Lower leg skin (tissue), 4 donors: ENCODE measurements around the gene STK33. TPM values are rescaled to one million over a fixed set of nuclear protein-coding genes. Genes with fewer than 3 reads are reported as not detected.

Experiments
- DNase-seq, 2 donors: peaks; one replicate each; pipeline ENCODE4 v3.0.0-alpha.2; 2019; ENCODE audit warnings: low spot score in 2 of 2
- H3K4me3 ChIP-seq: fragments of 200-600 bp; sonication (generic); 2 replicates; pipeline ENCODE4 v1.5.1; 2017; ENCODE audit warnings: mild to moderate bottlenecking, low read depth; ENCODE audit not compliant: poor library complexity, severe bottlenecking
- POLR2A ChIP-seq, 2 donors: fragments of 450-650 bp; IDR thresholded peaks; one replicate each; pipeline ENCODE4 v1.6.1; 2016 to 2017; ENCODE audit warnings: antibody characterized with exemption in 2 of 2, mild to moderate bottlenecking in 1 of 2, moderate library complexity in 1 of 2
- WGBS, 2 donors: methylation state at CpG; one replicate each; pipeline ENCODE4 v1.1.5; 2018; 5-methylcytosine and 5-hydroxymethylcytosine counted together
- intact Hi-C: fragments of 100-400 bp; cut with DNase I; formaldehyde crosslinking; loops from one replicate; pipeline ENCODE4 v1.15.0; 2023; ENCODE audit warnings: low total_unique reads
- total RNA-seq, 4 donors: library from RNA; depleted of rRNA; stranded (reverse); fragments of >200 nt; gene quantifications; one replicate each; pipeline ENCODE4 v1.1.0, GENCODE V29; 2016
- TF ChIP-seq, protein P1 (sequence below), 3 donors: fragments of 450-650 bp; IDR thresholded peaks; one replicate each; pipeline ENCODE4 v1.5.1; 2016; ENCODE audit warnings: antibody characterized with exemption in 3 of 3, mild to moderate bottlenecking in 3 of 3, moderate library complexity in 2 of 3

Gene STK33
- total RNA-seq, 4 donors from 2014 or later = 0.23 to 6.5 (median 0.29) TPM; not detected in 1

DNA sequence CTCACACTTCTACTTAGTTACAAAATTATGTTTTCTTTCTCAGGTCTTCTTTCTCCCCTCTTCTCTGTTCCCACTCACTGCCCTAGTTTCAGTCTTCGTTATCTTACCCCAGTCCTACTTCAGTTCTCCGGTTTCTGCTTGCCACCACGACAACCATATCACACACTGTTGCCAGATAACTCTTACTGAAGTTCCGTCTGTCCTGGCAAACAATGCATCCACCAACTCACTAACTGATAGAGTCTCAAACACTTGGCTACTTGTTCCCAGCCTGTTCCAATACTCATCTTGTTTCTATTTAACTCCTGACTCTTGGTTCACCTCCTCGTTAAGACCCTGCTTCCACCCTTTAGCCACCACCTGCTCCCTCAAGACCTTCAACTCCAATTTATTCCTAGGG, 164.5 kb downstream of the STK33 start:
- DNase-seq = no peak
- TF ChIP-seq, protein P1, sequence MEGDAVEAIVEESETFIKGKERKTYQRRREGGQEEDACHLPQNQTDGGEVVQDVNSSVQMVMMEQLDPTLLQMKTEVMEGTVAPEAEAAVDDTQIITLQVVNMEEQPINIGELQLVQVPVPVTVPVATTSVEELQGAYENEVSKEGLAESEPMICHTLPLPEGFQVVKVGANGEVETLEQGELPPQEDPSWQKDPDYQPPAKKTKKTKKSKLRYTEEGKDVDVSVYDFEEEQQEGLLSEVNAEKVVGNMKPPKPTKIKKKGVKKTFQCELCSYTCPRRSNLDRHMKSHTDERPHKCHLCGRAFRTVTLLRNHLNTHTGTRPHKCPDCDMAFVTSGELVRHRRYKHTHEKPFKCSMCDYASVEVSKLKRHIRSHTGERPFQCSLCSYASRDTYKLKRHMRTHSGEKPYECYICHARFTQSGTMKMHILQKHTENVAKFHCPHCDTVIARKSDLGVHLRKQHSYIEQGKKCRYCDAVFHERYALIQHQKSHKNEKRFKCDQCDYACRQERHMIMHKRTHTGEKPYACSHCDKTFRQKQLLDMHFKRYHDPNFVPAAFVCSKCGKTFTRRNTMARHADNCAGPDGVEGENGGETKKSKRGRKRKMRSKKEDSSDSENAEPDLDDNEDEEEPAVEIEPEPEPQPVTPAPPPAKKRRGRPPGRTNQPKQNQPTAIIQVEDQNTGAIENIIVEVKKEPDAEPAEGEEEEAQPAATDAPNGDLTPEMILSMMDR (IDR thresholded peaks at IDR 0.05) = no peak
- no peak for TF ChIP-seq POLR2A (IDR thresholded peaks at IDR 0.05)
- 70% methylated on average over 5 of the region's 5 CpGs for WGBS, 2 donors
- no peak overlapping the region for H3K4me3 ChIP-seq
- intact Hi-C loops = no loop called here

DNA sequence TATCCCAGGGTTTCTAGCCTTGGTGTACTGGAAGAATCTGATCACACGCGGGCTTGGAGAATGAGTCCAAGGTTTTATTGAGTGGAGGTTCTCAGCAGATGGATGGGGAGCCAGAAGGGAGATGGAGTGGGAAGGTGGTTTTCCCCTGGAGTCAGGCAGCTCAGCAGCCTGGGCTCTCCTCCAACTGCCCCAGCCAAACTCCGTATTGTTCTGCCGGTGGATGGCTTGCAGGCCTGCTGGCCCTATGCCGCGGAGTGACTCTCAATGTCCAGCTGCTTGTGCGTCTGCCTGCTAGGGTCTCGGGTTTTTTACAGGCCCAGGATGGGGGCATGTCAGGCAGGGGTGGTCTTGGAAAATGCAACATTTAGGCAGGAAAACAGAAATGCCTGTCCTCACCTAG, 168.0 kb downstream of the STK33 start:
- intact Hi-C loops = no loop called here

DNA sequence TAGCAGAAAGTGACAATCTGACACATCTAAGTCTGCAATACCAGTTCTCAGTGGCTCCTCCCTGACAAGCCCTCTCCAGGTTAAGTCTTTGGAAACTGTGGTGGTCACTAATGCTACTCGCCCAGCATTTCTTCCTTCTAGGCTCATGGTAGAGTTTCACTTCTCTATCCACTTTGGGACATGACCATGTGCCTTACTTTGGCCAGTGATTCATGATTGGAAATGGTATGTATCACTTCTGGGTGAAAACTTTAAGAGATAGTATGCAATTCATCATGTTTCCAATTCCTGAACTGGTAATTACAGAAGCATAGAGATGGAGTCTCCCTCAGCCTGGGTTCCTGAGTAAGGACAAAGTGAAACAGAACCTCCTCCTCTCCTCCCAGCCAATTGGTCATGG, 178.8 kb downstream of the STK33 start:
- no peak for DNase-seq
- TF ChIP-seq, protein P1 (IDR thresholded peaks at IDR 0.05) = no peak
- TF ChIP-seq POLR2A (IDR thresholded peaks at IDR 0.05) = no peak
- no peak overlapping the region for H3K4me3 ChIP-seq
- 64 to 72% methylated on average over 1 of the region's 1 CpG for WGBS, 2 donors
- intact Hi-C loops = no loop called here

More for the DNA sequence above, 168.0 kb downstream of the STK33 start:
- DNase-seq = no peak
- no peak for TF ChIP-seq POLR2A (IDR thresholded peaks at IDR 0.05)
- TF ChIP-seq, protein P1 (IDR thresholded peaks at IDR 0.05) = no peak
- H3K4me3 ChIP-seq = no peak overlapping the region
- WGBS, 2 donors = 92 to 95% methylated on average over 8 of the region's 8 CpGs

DNA sequence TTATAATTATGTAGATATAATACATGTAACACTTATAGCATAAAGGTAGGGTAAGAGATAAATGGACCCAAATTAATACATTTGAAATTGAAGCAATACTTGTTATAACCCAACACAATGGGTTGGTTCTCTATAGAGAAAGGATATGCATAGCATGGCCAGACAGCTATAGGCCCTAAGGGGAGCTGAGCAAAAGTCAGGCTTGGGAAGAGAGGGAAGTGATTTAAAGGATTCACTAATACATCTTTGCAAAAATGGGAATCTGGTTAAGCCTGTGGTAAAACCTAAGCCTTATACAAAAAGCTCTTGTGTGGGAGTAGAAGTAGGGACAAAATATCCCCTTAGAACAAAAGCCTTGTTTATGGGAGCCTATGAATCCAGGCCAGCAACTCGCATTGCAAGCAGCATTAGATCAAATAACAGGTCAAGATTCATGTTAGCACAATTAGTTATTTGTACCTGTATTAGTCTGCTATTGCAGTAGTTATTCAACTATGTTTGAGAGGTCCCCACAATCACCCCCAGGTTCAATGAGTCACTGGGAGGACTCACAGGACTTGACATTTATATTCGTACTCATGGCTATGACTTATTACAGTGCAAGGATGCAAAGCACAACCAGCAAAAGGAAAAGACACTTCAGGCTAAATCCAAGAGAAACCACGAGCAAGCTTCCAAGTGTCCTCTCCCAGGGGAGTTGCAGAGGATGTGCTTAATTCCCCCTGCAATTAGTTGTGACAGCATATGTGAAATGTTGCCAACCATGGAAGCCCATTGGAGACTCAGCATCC, 185.7 kb downstream of the STK33 start:
- H3K4me3 ChIP-seq = no peak overlapping the region
- intact Hi-C loops = no loop called here
- 49 to 60% methylated on average over 3 of the region's 3 CpGs for WGBS, 2 donors
- TF ChIP-seq, protein P1 (IDR thresholded peaks at IDR 0.05) = no peak
- TF ChIP-seq POLR2A (IDR thresholded peaks at IDR 0.05) = no peak
- DNase-seq = no peak

DNA sequence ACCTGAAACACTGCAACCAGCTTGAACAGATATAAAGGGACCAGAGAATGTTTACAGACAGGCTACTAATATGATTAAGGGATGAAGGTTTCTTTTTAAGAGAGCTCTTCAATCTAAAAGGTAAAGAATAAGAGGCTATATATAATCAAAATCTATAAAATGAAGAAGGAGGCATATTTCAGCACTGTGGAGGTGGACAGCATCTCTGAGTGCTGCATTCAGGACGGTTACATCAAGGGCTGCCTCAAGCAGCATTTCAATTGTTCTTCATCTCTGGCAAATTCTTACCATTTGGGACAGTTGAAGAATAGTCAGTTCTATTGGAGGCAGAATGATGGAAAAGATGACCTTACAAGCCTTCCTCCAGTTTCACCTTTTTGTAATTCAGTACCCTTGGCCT, 190.7 kb downstream of the STK33 start:
- no peak overlapping the region for H3K4me3 ChIP-seq
- intact Hi-C loops = no loop called here
- DNase-seq = no peak
- 7 to 25% methylated on average over 1 of the region's 1 CpG for WGBS, 2 donors
- no peak for TF ChIP-seq POLR2A (IDR thresholded peaks at IDR 0.05)

DNA sequence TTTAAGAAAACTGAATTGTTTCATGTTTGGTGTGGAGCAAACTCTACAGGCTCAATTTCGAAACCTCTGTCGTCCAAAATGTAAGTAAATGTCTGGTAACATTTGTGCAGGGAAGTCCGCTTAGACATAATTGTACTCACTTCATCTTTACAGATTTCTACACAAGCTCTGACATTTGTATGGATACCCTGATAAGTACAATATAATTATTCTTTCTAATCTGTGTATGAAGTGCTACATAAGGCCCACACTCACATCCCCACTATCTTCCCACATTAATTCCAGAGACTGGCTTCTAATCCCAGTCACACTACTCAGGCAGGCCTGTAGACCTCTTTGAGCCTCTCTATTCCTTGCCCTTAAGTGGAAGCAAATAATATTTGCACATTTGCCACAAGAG, 201.1 kb downstream of the STK33 start:
- H3K4me3 ChIP-seq = no peak overlapping the region
- 95% methylated on average over 3 of the region's 3 CpGs for WGBS, 2 donors
- no peak for TF ChIP-seq POLR2A (IDR thresholded peaks at IDR 0.05)
- TF ChIP-seq, protein P1 (IDR thresholded peaks at IDR 0.05) = no peak
- intact Hi-C loops = no loop called here
- DNase-seq = no peak
